NCI-H82 treated with DMSO at 0.1 percent for 48 hours (cell line): ENCODE data around the gene CEMP1.

Experiments used
- DNase-seq: peaks from one replicate; lab custom pipeline; 2025; ENCODE audit not compliant: unreplicated experiment; lab: John Stamatoyannopoulos, UW

CEMP1 gene

DNA sequence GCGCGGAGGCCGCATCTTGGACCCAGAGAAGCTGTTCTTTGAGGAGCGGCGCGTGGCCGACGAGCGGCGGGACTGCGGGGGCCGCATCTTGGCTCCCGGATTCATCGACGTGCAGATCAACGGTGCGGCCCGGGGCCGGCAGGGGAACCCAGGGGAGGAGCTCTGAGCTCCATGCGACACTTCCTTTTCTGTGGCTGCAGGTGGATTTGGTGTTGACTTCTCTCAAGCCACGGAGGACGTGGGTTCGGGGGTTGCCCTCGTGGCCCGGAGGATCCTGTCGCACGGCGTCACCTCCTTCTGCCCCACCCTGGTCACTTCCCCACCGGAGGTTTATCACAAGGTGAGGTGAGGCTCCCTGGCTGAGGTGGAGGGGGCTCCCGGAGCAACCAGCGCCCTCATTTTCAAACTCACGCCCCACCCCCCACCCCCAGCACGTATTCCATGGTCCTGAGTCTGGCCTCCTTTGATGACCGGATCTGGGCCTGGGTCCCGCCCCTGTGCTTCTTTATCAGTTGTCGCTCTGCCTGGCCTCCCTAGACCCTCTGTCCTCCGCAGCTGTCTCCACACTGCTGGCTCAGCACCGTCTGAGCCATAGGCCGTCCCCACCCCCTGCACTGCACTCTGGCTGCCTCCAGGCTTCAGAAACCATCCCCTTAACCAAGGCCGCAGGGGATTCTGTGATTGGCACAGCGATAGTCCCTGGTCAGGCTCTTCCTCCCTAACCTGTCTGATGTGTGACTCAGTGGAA, 10.2 kb downstream of the CEMP1 start:
- no peak for DNase-seq

DNA sequence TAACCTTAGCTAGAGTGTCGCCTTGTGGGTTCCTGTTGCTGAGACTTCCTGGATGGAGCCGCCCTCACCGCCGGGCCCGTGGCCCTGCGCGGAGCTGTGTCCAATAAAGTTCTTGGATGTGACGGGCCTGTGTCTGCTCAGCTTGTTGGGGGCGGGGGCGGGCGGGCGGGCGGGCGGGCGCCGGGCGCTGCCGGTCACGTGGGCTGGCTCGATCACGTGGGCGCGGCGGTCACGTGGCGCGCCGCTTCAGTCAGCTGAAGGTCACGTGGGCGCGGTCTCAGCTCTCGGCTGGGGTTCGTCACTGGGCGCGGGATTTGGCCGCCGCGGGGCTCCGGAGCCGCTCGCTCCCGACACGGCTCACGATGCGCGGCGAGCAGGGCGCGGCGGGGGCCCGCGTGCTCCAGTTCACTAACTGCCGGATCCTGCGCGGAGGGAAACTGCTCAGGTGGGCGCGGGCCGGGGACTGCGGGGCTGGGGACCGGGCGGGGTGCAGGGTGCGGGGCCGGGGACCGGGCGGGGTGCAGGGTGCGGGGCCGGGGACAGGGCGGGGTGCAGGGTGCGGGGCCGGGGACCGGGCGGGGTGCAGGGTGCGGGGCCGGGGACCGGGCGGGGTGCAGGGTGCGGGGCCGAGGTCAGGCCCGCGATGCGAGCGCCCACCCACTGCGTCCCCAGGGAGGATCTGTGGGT, 11.0 kb downstream of the CEMP1 start, which contains the start of gene AMDHD2:
TSS of gene AMDHD2 (plus strand) at position 275 of the 687 bp plus-strand sequence. CDS start at position 363, 88 bp downstream.
- DNase-seq: peak; percentile 48

DNA sequence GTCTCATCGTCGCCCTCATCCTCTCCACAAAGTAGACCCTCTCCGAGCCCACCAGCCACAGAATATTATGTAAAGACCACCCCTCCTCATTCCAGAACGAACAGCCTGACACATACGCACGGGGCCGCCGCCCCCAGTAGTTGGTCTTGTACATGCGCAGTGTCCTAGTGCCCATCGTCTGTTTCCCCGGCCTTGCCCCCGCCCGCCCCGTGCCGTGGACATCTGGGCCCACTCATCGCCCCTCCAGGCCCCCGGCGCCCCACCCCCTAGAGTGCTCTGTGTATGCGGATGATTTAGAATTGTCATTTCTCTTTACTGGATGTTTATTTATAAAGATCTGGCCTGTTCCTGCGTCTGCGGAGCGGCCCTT, 11.5 kb downstream of the CEMP1 start:
- DNase-seq: no peak

- no peak for DNase-seq
Observed at GRCh38 chr16:2518823-2519710, 12.1 kb downstream of the CEMP1 start.

DNA sequence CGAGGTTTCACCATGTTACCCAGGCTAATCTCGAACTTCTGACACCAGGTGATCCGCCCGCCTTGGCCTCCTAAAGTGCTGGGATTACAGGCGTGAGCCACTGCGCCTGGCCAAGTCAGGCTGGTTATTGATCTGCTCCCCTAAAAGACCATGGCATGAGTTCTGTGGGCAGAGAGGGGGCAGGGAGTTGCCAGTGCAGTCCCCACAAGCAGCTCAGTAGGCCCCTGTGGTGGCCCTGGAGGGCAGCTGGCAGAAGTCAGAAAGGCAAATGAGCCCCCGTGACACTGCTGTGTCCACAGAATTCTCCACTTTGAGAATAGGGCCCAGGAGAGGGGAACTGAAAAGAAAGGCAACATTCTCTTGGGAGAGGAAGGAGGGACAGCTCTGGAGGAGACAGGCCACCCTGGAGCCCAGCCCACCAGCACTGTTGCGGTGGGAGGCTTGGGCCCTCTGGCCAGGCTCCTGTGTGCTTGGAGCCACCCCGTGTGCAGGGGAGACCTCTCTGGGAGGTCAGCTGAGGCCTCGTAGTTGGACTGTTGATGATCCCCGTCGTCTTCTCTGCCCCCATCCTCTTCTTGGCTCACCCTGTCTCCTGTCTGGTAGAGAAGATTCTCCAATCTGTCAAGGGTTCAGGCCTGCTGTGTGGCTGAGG, 13.1 kb downstream of the CEMP1 start:
- no peak for DNase-seq

GRCh38 chr16:2516391-2517240, 14.6 kb downstream of the CEMP1 start:
- no peak for DNase-seq

DNA sequence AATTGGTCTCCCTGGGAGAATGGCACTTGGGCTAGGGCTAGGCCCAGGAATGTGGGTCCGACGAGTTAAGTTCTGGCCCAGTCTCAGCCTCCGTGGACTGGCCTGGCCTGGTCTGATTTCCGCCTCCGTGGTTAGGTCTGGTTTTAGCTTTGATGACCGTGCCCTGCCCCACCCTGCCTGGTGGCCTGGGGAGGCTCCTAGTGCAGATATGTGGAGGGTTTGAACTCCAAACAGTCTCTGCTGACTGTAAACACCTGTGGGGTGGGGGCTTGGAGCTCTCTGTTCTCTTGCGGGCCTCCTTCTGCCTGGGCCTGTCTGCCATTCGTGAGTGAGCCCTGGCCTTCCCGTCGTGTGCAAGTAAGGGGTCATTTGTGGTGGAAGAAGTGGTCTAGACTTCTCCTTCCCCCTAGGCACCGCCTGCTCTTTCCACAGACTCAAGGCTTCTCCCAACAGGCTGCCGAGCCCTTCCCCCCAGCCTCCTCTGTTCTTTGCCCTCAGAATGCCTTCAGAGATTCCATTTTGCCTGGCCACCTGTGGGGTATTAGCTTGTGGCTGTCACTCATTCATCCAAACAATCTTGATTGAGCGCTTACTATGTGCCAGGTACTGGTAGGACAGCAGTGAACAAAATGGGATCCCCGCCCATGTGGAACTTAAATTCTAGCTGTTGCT, 15.9 kb downstream of the CEMP1 start:
- no peak for DNase-seq

GRCh38 chr16:2514333-2515179, 16.7 kb downstream of the CEMP1 start:
- no peak for DNase-seq

DNA sequence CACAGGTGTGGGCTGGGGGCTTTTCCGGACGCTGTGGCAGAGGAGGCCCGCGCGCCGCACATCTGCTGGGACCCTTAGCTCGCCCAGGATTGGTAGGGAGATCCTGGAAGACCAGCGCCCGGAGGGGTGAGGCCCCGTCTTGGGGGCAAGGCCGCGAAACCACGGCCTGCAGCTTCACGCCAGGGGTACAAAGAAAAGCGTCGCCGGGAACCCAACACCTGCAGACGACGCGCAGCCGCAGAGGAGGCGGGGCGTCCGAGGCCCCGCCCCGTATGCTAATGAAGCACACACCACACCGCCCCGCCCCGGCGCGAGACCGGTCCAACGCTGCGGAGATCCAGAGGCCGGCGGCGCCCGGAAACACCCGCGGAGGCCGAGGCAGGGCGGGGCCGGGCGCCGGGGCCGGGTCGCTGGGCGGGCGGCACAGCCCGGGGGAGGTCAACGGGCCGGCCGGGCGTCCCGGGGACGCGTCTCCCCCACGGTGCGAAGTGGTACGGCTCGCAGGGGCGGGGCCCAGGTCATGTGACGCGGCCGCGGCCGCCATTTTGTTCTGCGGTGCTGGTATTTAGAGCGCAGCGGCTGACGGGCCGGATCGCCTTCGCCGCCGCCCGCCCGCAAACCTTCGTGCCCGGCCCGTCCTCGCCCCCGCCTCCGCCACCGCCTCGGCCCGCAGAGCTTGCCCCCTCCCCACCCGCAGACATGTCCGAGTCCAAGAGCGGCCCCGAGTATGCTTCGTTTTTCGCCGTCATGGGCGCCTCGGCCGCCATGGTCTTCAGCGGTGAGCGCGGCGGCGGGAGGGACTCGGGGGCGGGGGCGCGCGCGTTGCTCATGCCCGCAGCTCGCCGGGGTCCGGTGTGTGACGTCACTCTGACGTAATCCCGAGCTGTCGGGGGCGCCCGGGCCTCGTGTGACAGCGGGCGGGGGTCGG, 17.5 kb downstream of the CEMP1 start, which contains the start of gene ATP6V0C:
TSS of gene ATP6V0C (plus strand) at position 548 of the 928 bp plus-strand sequence. CDS start at position 700, 152 bp downstream.
- peak; percentile 72 for DNase-seq

DNA sequence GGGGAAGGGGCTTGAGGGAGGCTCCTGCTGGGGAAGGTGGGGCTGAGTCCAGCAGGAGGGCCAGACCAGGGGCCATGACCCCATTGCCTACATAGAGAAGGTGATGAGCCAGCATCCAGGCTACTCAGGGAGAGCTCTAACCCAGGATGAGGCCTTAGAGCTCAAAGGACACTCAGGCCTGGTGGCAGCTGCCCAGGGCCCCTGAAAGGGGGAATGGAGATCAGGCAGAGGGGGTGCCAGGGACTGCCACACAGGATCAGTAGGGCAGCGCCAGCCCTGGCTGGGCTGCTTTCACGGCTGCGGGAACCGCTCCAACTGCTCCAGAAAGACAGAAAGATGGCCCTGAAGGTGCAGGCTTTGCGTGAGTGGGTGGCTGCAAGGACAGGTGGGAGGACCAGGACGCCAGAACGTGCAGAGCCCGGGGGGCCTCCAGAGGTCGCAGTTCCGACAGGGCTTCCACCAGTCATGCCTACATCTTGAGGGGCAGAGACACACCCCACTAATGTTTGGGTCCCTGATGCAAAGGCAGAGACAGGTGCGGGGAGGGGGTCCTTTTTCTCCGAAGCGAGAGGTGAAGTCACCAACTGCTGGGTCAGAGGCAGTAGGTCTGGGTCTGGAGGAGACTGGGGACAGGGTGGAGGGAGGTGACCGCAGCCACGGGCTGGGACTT, 18.3 kb downstream of the CEMP1 start:
- no peak for DNase-seq

DNA sequence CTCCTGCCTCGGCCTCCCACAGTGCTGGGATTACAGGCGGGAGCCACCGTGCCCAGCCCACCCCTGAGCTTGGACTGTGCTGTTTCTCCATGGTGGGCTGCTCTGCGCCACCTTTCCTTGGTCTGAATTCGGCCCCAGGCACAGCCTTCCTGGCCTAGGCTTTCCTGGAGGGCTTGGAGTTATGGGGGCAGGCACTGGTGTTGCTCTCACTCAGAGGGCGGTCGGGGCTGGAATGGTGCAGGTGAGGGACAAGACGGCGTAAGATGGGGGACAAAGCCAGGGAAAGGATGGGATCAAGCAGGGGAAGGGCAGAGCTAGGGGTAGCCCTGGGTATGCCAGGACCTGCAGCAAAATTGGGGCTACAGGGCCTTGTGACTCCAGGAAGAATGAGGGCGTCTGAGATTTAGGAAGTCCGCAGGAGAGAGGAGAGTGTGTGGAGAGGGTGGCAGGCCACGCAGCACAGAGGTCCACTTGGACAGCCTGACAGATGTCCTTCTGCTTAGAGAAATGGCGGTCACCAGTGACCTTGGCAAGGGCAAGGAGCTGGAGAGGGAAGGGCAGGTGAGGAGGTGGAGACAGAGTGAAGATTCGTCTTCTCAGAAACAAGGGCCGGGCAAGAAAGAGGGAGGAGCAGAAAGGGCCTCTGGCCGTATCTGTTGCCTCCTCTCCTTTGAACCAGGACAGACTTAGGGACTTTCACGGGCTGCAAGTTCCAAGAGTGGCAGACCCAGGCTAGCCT, 19.0 kb downstream of the CEMP1 start:
- no peak for DNase-seq

- peak; percentile 8 for DNase-seq
Observed at GRCh38 chr16:2511128-2511800, 19.9 kb downstream of the CEMP1 start.

DNA sequence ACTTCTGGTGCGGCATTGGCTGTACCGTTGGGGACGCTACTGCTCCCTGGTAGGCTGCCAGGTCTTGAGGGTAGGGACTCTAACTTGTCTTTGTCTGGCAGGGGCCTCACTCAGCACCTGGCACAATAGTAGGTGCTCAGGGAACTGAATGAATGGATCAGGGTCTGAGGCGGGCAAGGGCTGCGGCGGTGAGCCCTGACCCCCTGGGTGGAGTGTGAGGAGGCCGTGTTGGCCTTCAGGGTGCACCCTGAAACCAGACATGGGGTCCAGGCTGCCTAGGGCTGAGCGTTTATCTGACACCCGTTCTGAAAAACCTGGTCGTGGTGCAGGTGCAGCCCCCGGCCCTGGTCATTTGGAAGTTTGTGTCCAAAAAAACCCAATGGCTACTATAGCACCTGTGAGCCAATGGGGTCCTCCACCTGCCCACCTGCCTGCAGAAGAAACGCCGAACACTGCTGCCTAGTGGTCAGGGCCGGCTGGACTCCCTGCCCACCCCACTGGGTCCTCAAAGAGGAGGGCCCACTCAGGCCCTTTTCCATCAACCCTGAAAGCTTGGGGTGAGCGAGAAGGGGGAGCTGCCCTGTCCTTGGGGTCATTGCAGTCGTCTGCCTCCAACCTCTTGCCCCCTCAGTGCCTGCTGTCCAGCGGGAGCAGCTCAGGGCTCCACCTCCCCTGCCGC, 22.3 kb downstream of the CEMP1 start:
- DNase-seq: no peak

GRCh38 chr16:2507665-2508064, 23.5 kb downstream of the CEMP1 start:
- no peak for DNase-seq

DNA sequence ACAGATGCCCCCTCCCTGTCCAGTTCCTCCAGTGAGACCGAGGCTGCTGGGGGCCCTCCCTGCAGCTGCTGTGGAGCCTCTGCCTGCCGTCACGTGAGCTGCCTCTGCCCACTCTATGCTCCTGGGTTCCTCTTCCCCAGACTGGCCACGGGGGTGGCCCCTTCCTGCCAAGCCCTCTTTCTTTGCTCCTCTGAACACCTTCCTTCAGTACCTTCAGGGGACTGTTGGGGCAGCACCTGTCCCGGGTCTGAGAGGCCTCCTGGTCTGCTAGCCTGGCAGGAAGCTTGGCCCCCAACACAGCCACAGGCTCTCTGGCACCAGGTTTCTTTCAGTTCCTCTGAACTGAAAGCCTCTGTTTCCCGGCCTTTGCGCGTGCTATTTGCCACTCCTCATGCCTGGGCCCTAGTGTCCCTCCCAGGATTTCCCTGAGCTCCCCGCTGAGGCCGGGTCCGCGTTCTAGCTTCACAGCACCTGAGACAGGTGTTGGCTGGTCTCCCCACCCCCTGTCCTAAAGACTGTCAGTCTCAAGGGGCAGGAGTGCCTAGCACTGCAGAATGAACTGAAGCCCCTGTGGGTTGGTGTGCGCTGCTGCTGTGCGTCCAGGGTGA, 24.1 kb downstream of the CEMP1 start:
- DNase-seq: no peak
